Activated naive CD8-positive, alpha-beta T cell treated with anti-CD3 and anti-CD28 coated beads, Interleukin-2, amount 10 ng/mL, durations not matched to agents 7 days and 5 days (primary cell): Measurements from ENCODE around the gene TM4SF4. TPM values are rescaled to one million over a fixed set of nuclear protein-coding genes. Genes with fewer than 3 reads are reported as not detected.

Experiments
- ATAC-seq: fragments of 150-1000 bp; cut with Tn5 transposase; one replicate; pipeline ENCODE4 v1.10.0; 2021; ENCODE audit warnings: low read depth, moderate library complexity
- POLR2A ChIA-PET: fragments of 350-600 bp; sonication (Branson Sonifier 250); formaldehyde crosslinking; loops from one replicate; lab custom pipeline; 2021; ENCODE audit warnings: antibody characterized with exemption; lab: Charles Lee
- DNase-seq: peaks from one replicate; pipeline ENCODE4 v3.0.0; 2021
- H3K27ac Mint-ChIP-seq: one replicate; pipeline ENCODE4 v1.8.0; 2022; ENCODE audit warnings: mild to moderate bottlenecking, mixed read lengths
- H3K27me3 Mint-ChIP-seq: one replicate; pipeline ENCODE4 v1.8.0; 2022; ENCODE audit warnings: mild to moderate bottlenecking, moderate library complexity, mixed read lengths
- H3K36me3 Mint-ChIP-seq: one replicate; pipeline ENCODE4 v1.8.0; 2021; ENCODE audit warnings: mild to moderate bottlenecking, mixed read lengths
- H3K4me1 Mint-ChIP-seq: one replicate; pipeline ENCODE4 v1.8.0; 2021; ENCODE audit warnings: mixed read lengths
- H3K4me3 Mint-ChIP-seq: one replicate; pipeline ENCODE4 v1.8.0; 2022; ENCODE audit warnings: mild to moderate bottlenecking, moderate library complexity, mixed read lengths
- H3K9me3 Mint-ChIP-seq: one replicate; pipeline ENCODE4 v1.8.0; 2021; ENCODE audit warnings: mixed read lengths
- total RNA-seq, 2 experiments: library from RNA; stranded (reverse); gene quantifications; one replicate each; pipeline ENCODE4 v1.2.3, GENCODE V29; 2021

Gene TM4SF4
- total RNA-seq, 2 experiments from 2014 or later: not detected

DNA sequence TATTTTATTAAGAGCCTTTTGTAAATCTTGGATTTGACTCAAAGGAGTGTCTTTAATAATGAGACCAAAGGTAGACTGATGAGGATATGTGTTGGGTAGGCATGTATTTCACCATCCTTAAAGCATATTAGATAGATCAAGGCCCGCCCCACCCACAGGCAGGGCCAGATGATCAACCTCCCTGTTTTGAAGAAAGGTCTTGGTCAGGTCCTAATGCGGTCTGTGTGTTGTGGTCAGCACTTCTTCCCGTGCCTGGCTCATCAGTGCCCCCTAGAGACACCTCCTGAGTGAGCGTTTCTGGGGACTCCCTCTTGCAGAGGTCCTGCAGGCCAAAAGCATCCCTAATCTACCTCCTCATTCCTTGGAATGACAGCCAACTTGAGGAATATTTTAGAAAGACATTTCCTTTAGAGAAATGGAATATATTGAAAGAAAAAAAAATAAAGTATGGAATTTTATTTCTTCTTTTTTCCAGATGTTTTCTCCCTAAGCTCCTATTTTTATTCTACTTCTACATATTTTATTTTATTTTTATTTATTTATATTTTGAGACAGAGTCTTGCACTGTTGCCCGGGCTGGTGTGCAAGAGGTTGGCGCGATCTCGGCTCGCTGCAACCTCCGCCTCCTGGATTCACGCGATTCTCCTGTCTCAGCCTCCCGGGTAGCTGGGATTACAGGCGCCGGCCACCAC, 6.0 kb downstream of the TM4SF4 start:
- peak; percentile 49 for DNase-seq
- ATAC-seq: peak; percentile 61
- Mint-ChIP-seq H3K27ac (no peak overlapping the region), H3K4me3 (no peak overlapping the region), H3K9me3 (no peaks in the 10 kb centered on the region), H3K27me3 (no peaks in the 10 kb centered on the region), H3K36me3 (no peaks in the 10 kb centered on the region), H3K4me1 (no peaks in the 10 kb centered on the region)
- POLR2A ChIA-PET: no interaction called here

DNA sequence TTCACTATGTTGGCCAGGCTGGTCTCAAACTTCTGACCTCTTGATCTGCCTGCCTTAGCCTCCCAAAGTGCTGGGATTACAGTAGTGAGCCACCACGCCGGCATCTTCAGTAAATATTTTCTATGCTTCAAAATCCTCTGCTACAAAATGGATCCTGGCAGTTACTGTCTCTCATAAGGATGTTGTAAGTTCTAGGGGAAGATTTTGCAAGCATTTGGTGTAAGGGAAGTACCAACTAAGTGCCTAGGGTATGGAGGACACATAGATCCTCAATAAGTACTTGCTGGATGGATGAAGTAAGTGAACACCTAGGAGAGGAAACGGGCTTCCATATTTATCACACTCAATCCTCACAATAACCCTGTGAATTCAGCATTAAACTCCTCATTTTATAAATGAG, 6.6 kb downstream of the TM4SF4 start:
- no peaks in the 10 kb centered on the region for H3K4me1 Mint-ChIP-seq
- POLR2A ChIA-PET: no interaction called here
- no peak for ATAC-seq
- no peak overlapping the region for H3K4me3 Mint-ChIP-seq
- no peaks in the 10 kb centered on the region for H3K9me3 Mint-ChIP-seq
- DNase-seq: no peak
- no peaks in the 10 kb centered on the region for H3K27me3 Mint-ChIP-seq
- no peaks in the 10 kb centered on the region for H3K36me3 Mint-ChIP-seq
- H3K27ac Mint-ChIP-seq: no peak overlapping the region

DNA sequence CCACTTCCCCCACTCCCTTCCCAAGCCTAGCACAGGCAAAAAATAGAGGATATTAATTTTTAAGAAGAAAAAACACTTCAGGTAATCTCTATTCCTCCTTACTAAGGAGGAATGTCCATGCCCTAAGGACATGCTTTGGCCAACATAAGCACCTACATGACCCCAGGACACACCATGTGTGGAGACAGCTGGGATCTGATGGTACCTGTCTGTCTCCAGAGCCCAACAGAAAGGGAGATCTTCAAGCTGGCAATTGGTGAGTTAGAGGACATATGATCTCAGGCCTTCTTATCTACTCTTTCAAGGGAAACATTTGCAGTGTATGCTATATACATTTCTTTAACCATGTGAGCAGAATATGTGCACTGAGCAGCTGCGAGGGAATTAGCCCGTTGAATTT, 7.0 kb downstream of the TM4SF4 start:
- POLR2A ChIA-PET: no interaction called here
- Mint-ChIP-seq H3K4me3 (no peak overlapping the region), H3K27ac (no peak overlapping the region), H3K36me3 (no peaks in the 10 kb centered on the region), H3K4me1 (no peaks in the 10 kb centered on the region), H3K27me3 (no peaks in the 10 kb centered on the region), H3K9me3 (no peaks in the 10 kb centered on the region)
- DNase-seq: no peak
- no peak for ATAC-seq

DNA sequence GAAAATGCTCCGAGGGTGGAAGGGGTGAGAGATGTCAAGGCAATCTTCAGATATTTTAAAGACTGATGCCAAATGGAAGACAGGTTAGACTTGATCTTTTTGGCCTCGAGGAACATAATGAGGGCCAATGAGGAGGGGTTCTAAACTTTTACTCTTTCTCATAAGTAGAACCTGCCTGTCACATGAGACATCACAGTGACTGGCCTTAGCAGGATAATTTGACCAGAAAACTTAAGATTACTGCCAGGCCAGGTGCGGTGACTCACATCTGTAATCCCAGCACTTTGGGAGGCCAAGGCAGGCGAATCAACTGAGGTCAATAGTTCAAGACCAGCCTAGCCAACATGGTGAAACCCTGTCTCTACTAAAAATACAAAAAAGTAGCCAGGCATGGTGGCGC, 12.2 kb downstream of the TM4SF4 start:
- H3K4me1 Mint-ChIP-seq: no peaks in the 10 kb centered on the region
- H3K4me3 Mint-ChIP-seq: no peak overlapping the region
- no peaks in the 10 kb centered on the region for H3K36me3 Mint-ChIP-seq
- DNase-seq (no peak), ATAC-seq (no peak)
- POLR2A ChIA-PET: no interaction called here
- H3K27ac Mint-ChIP-seq: no peak overlapping the region
- H3K9me3 Mint-ChIP-seq: no peaks in the 10 kb centered on the region
- H3K27me3 Mint-ChIP-seq: peaks cover 9% of the 10 kb centered on the region

DNA sequence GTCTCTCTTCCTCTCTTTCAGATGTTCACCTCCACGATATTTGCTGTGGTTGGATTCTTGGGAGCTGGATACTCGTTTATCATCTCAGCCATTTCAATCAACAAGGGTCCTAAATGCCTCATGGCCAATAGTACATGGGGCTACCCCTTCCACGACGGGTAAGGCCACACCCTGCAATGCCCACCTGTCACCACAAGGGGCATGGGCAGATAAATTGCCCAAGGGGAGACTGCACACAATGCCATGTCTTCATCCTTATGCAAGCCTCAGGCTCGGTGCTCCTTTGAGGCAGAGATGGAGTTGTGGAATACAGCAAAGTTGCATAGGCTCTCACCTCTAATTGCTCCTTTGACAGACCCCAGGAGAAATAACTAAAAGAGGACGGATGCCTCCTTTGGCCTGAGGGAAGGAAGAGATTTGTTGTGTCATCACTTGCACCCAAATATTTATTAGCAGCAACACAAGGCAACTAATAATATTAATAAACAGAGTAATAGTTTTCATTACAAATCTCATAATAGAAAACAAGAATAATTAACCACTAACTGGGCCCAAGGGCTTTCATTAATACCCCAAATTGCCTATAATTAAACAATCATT, 13.2 kb downstream of the TM4SF4 start:
- Mint-ChIP-seq H3K27me3 (peaks cover 9% of the 10 kb centered on the region), H3K36me3 (no peaks in the 10 kb centered on the region), H3K9me3 (no peaks in the 10 kb centered on the region), H3K4me1 (no peaks in the 10 kb centered on the region), H3K4me3 (no peak overlapping the region), H3K27ac (no peak overlapping the region)
- DNase-seq: no peak
- POLR2A ChIA-PET: no interaction called here
- no peak for ATAC-seq

DNA sequence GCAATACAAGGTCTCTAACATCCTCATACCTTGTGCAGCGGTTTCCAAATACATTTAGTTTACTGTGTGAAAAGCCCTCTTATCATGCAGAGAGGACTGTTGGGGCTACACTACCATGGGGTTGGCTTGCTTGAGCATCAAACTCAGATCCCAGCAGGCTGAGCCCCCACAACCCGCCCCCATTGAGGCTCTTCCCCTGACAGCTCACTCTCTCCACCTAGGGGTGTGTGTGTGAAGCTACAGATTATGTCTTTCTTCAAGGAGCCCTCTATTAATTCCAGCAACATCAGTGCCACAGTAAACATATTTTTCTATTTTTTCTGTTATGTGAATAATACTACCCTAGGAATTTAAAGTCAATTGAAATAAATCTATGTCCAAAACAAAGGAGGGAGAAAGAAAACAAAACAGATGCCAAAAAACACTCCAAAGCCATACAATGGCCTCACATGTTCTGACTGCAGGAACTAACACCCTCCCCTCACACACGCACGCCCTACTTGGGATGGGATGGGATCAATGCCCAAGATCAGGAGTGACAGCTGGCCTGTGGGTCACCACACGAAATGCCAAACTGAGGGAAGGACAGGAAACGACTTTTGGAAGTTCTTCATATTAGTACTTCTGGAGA, 14.7 kb downstream of the TM4SF4 start:
- no peak overlapping the region for H3K4me3 Mint-ChIP-seq
- no peaks in the 10 kb centered on the region for H3K9me3 Mint-ChIP-seq
- ATAC-seq: no peak

DNA sequence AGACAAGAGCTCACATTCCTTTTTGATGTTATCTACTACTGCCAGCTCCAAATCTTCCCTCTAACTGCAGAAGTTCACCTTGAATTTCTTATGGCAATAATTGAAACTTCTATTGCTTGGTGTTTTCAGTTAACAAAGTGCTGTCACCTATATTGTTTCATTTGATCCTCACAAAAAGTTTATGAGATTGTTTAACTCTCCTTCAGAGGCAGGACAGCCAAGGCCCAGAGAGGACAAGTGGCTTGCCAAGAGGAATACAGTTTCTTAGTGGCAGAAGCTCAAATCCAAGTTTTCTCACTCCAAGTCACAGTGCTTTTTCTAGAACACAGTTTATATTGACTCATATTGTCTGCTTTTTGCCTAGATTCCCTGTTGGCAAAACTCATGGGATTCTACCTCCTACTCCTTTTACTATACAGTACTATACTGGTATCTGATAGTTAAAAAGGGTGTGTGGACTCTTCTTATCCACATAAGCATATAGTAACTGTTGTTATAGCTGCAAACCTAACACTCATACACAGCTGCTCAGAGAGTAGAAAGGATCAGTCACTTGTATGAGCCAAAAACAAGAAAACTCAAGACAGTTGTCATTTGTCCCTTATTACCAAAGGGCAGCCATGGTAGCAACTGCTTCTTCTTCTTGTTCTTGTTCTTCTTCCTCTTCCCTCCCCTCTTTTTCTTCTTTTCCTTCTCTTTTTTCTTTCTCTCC, 15.9 kb downstream of the TM4SF4 start:
- ATAC-seq (no peak), DNase-seq (no peak)
- no peaks in the 10 kb centered on the region for H3K9me3 Mint-ChIP-seq
- no peaks in the 10 kb centered on the region for H3K36me3 Mint-ChIP-seq
- H3K27me3 Mint-ChIP-seq: peaks cover 18% of the 10 kb centered on the region
- POLR2A ChIA-PET: no interaction called here
- H3K27ac Mint-ChIP-seq: no peak overlapping the region
- peaks cover 2% of the 10 kb centered on the region for H3K4me1 Mint-ChIP-seq
- H3K4me3 Mint-ChIP-seq: no peak overlapping the region

More for the DNA sequence above, 14.7 kb downstream of the TM4SF4 start:
- H3K36me3 Mint-ChIP-seq: no peaks in the 10 kb centered on the region
- peaks cover 12% of the 10 kb centered on the region for H3K27me3 Mint-ChIP-seq
- no peak overlapping the region for H3K27ac Mint-ChIP-seq
- no peak for DNase-seq
- POLR2A ChIA-PET: no interaction called here
- peaks cover 2% of the 10 kb centered on the region for H3K4me1 Mint-ChIP-seq

DNA sequence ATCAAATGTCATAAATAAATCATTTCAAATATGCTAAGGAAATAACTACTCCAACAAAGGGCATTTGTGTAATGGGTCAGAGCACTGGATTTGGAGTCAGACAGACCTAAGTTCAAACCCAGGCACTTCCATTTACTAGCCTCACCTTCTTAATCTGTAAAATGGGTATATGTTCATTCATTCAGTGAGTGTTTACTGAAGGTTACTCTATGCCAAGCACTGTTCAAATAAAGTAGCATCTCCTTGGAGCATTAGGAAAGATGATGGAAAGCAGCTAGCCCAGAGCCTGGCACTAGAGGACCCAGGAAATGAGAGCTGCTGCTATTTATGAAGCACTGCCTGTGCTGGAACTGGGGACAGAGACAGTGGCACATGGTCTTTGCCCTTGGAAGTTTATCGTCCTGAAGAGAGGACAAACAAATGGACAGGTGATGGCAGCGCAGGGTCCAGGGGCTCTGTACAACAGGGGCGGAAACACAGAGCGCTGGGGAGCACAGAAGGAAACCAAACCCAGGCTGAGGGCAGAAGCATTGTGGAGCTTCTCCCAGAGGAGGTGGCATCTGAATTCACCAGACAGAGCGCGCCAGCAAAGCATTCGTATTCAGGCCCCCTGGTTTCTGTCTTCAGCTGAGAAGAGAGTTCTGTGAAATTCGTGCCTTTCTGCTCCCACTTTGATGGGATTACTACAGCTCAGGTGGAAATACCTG, 19.0 kb downstream of the TM4SF4 start:
- no peak for DNase-seq
- no peak for ATAC-seq
- Mint-ChIP-seq H3K27me3 (peaks cover 19% of the 10 kb centered on the region), H3K4me3 (no peak overlapping the region), H3K27ac (no peak overlapping the region), H3K36me3 (no peaks in the 10 kb centered on the region), H3K9me3 (no peaks in the 10 kb centered on the region), H3K4me1 (peaks cover 2% of the 10 kb centered on the region)
- POLR2A ChIA-PET: no interaction called here

DNA sequence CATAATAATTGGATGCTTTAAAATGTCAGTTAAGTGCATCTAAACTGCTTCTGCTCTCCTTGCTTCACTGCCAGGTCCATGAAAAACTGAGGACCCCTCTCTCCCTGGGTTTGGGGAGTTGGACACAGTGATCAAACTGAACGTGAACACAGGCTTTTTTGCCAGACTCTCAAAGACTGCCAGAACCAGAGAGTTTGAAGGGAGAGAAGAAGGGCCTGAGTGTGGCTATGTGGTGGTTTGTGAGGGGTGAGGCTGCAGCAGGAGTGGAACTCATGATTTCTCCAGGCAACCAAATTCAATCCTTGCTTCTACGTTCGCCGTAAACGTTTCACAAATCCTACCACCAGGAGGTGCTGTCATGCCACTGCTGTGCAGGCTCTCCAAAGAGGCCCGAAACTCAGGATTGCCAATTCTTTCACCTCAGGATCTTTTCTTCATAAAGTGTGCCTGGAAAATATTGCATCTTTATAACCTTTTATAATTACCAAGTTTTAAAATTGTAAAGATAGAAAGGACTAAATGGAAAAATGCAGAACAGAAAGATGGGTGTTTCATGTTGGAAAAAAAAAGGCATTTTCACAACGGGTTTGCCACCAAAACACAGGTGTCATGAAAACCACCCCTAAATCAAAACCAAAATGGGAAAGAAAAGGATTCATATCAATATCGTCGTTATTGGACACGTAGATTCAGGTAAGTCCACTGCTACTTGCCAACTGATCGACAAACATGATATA, 19.7 kb downstream of the TM4SF4 start:
- Mint-ChIP-seq H3K9me3 (no peaks in the 10 kb centered on the region), H3K27me3 (peaks cover 22% of the 10 kb centered on the region), H3K27ac (no peak overlapping the region), H3K4me1 (peaks cover 2% of the 10 kb centered on the region), H3K36me3 (no peaks in the 10 kb centered on the region), H3K4me3 (no peak overlapping the region)
- POLR2A ChIA-PET: no interaction called here
- no peak for DNase-seq
- ATAC-seq: no peak

DNA sequence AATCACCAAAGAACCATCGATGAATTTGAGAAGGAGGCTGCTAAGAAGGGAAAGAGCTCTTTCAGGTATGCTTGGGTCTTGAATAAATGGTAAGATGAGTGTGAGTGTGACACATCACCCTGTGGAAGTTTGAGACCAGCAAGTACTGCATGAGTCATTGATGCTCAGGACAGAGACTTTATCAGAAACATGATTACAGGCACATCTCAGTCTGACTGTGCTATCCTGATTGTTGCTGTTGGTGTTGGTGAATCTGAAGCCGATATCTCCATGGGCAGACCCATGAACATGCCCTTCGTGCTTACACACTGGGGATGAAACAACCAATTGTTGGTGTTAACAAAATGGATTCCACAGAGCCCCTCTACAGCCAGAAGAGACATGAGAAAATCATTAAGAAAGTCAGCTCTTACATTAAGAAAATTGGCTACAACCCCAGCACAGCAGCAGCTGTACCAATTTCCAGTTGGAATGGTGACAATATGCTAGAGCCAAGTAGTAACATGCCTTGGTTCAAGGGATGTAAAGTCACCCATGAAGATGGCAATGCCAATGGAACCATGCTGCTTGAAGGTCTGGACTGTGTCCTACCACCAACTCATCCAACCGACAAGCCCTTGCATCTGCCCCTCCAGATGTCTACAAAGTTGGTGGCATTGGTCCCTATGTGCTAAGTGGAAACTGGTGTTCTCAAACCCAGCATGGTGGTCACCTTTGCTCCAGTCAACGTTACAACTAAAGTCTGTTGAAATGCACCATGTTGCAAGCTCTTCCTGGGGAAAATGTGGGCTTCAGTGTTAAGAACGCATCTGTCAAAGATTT, 20.5 kb downstream of the TM4SF4 start:
- peaks cover 2% of the 10 kb centered on the region for H3K4me1 Mint-ChIP-seq
- ATAC-seq (no peak), DNase-seq (no peak)
- peaks cover 21% of the 10 kb centered on the region for H3K27me3 Mint-ChIP-seq
- no peak overlapping the region for H3K27ac Mint-ChIP-seq
- H3K4me3 Mint-ChIP-seq: no peak overlapping the region
- no peaks in the 10 kb centered on the region for H3K36me3 Mint-ChIP-seq
- no peaks in the 10 kb centered on the region for H3K9me3 Mint-ChIP-seq
- POLR2A ChIA-PET: no interaction called here

DNA sequence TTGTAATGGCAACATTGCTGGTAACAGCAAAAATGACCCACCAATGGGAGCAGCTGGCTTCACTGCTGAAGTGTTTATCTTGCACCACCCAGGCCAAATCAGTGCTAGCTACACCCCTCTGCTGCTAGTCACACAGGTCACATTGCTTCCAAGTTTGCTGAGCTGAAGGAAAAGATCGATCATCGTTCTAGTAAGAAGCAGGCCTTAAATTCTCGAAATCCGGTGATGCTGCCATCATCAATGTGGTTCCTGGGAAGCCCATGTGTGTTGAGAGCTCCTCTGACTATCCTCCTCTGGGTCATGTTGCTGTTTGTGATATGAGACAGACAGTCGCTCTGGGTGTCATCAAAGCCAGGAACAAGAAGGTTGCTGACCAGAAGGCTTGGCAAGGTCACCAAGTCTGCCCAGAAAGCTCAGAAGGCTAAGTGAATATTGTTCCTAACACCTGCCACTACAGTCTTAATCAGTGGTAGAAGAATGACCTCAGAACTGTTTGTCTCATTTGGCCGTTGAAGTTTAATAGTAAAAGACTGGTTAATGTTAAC, 21.2 kb downstream of the TM4SF4 start:
- Mint-ChIP-seq H3K27me3 (peaks cover 15% of the 10 kb centered on the region), H3K36me3 (no peaks in the 10 kb centered on the region), H3K27ac (no peak overlapping the region), H3K4me1 (peaks cover 2% of the 10 kb centered on the region), H3K9me3 (no peaks in the 10 kb centered on the region), H3K4me3 (no peak overlapping the region)
- DNase-seq (no peak), ATAC-seq (no peak)
- POLR2A ChIA-PET: no interaction called here

DNA sequence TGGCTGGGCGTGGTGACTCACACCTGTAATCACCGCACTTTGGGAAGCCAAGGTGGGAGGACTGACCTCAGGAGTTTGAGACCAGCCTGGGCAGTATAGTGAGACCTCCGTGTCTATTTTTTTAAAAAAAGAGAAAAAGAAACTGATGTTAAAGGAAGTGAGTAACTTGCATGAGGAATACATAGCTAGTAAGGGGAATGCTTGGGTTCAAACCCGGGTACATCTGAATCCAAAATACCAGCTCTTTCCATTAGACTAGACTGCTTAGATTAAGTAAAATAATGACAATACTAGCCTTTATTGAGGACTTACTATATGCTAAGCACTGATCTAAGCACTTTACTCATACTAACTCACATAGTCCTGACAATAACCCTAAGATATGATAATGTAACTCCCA, 22.4 kb downstream of the TM4SF4 start:
- no peak for ATAC-seq
- Mint-ChIP-seq H3K27ac (no peak overlapping the region), H3K36me3 (no peaks in the 10 kb centered on the region), H3K9me3 (no peaks in the 10 kb centered on the region), H3K4me3 (no peak overlapping the region), H3K27me3 (peaks cover 15% of the 10 kb centered on the region), H3K4me1 (peaks cover 2% of the 10 kb centered on the region)
- no peak for DNase-seq
- POLR2A ChIA-PET: no interaction called here
